GM18867 (cell line): ENCODE data around the gene PTCD1.

Experiments
- ATAC-seq: cut with Tn5 transposase; IDR thresholded peaks from one replicate; pipeline ENCODE4 v1.9.1; 2021; ENCODE audit warnings: mild to moderate bottlenecking, moderate library complexity; ENCODE audit not compliant: unreplicated experiment

PTCD1 gene

DNA sequence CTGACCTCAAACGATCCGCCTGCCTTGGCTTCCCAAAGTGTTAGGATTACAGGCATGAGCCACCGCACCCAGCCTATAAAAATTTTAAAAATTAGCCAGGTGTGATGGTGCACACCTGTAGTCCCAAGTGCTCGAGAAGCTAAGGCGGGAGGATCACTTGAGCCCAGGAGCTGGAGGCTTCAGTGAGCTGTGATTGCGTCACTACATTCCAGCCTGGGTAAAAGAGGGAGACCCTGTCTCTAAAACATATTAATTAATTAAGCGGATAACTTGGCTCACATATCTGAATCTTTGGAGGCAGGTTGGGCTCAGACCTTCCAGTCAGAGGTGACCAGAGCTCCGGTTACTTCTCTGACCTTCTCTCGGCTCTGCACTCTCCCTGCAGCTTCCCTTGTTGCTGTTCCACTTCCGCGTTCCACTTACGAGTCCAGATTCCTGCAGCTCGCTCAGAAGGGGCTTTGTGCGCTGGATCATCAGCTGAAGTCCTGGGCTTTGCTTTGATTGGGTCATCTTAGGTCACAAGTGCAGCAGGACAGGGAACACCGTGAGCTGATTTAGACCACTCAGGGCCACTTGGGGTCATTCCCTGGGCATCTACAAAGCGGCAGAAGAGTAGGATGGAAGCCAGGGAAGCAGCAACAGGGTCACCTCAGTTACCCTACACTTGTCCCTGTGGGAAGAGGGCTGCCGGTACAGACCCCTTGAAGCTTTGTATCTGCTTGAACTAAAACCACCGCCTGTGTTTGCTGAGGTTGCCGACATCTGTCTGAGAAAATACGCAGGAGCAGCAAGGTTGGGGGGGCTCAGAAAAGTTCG is 66.1 kb downstream of the PTCD1 start:
- no peak for ATAC-seq

DNA sequence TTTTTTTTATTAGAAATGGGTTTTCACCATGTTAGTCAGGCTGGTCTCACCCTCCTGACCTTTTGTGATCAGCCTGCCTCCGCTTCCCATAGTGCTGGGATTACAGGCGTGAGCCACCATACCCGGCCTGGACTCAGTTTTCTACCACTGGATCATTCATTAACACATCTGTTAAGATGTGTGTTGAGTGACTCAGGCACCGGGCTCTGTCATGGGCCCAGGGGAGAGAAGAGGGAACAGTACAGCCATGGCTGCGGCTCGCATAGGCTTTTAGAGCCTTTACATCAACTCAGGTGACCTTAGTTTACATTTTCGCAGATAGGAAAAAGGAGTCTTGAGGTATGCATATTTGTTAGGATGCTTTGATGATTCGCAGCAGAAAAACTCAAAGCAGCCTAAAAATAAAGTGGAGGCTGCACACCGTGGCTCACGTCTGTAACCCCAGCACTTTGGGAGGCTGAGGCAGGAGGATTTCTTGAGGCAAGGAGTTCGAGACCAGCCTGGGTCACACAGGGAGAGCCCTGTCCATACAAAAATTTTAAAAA is 67.2 kb downstream of the PTCD1 start:
- ATAC-seq = no peak

DNA sequence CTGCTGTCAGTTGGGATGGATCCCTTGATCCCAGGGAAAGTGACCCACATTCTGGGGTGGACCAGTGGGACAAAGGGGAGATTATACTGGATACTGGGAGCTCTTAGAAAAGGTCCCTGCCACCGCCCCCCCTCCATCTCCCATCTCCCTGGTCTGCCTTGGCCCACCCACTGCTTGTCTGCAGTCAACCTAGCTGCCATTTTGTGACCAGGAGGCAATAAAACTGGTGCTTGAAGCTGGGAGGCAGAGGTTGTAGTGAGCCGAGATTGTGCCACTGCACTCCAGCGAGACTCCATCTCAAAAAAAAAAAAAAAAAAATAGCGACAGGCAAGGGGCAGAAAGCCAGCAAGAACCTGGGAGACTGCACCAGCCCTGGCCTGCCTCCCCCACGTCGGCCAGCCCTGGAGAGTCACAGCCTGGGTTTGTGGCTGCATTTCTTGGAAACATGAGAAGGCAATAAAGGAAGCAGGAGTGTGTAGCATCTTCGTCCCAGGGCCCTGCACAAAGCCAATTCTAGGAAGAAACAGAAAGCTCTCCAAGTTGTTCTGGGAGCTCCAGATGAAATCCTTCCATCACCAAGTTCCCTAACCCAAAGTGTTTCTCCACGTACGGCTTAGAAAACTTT is 68.7 kb downstream of the PTCD1 start:
- ATAC-seq = no peak

DNA sequence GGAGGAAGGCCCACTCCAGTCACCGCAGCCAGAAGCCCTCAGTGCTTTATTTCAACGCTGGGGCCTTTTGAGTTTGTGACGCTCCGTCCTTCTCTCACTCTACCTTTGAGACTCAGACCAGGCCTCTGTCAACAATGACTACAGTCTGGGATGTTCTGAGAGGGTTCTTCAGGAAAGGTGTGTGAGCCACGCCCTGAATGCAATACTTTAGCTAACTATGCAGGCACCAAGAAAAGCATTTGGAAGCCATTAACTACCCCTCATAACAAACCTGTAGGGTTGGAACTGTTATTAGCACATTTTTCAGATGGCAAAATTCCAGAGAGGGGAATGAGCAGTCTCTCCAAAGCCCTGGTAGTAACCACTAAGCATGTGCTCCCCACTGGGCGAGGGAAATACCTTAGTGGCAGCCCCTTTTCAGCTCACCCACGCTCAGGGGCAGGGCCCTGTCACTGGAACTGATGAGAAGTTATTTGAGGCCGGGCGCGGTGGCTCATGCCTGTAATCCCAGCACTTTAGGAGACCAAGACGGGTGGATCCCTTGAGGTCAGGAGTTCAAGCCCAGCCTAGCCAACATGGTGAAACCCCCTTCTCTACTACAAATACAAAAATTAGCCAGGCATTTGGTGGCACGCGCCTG is 69.7 kb downstream of the PTCD1 start:
- no peak for ATAC-seq
